Keratinocyte (primary cell): ENCODE results near the gene ARL15. TPM values are rescaled to one million over a fixed set of nuclear protein-coding genes. Genes with fewer than 3 reads are reported as not detected.

Source experiments
- DNase-seq: peaks from one replicate; pipeline ENCODE4 v3.0.0-alpha.2; 2011; ENCODE audit warnings: low read depth, missing footprints, low spot score
- FAIRE-seq: peaks from 2 replicates; lab custom pipeline; 2011; peaks lifted over from hg19 to GRCh38; lab: Jason Lieb, UNC
- H2AFZ ChIP-seq: 2 replicates; pipeline ENCODE4 v1.6.0; 2012; ENCODE audit warnings: low read length, control low read depth, inconsistent platforms; ENCODE audit not compliant: control insufficient read depth
- H3K27ac ChIP-seq: 2 replicates; pipeline ENCODE4 v1.5.1; 2011; ENCODE audit warnings: low read length; ENCODE audit not compliant: control insufficient read depth, insufficient read depth
- H3K27me3 ChIP-seq: 3 replicates; pipeline ENCODE4 v1.6.0; 2011; ENCODE audit warnings: low read length; ENCODE audit not compliant: control insufficient read depth, insufficient read depth; ENCODE audit errors: extremely low read depth
- H3K36me3 ChIP-seq, 2 experiments: 2 replicates in 1 of 2; 3 replicates in 1 of 2; pipeline ENCODE4 v1.5.1; 2011; ENCODE audit warnings: low read length in 2 of 2, mild to moderate bottlenecking in 1 of 2; ENCODE audit not compliant: control insufficient read depth in 2 of 2, insufficient read depth in 2 of 2; ENCODE audit errors: extremely low read depth in 1 of 2
- H3K4me1 ChIP-seq: 3 replicates; pipeline ENCODE4 v1.5.1; 2011; ENCODE audit warnings: low read length; ENCODE audit not compliant: control insufficient read depth, insufficient read depth; ENCODE audit errors: extremely low read depth
- H3K4me2 ChIP-seq: 3 replicates; pipeline ENCODE4 v1.6.0; 2011; ENCODE audit warnings: low read depth, low read length; ENCODE audit not compliant: control insufficient read depth, insufficient read depth; ENCODE audit errors: extremely low read depth
- H3K4me3 ChIP-seq, 3 experiments: fragments of 200-600 bp in 1 of 3; sonication (generic) in 1 of 3; 2 replicates in 2 of 3; 3 replicates in 1 of 3; pipeline ENCODE4 v1.5.1; 2011 to 2016; ENCODE audit warnings: low read length in 3 of 3, mild to moderate bottlenecking in 3 of 3, control low read depth in 2 of 3, inconsistent platforms in 1 of 3, low read depth in 1 of 3, mixed read lengths in 1 of 3, mixed run types in 1 of 3, moderate library complexity in 1 of 3; ENCODE audit not compliant: control insufficient read depth in 2 of 3, insufficient read depth in 2 of 3; ENCODE audit errors: extremely low read depth in 1 of 3
- H3K79me2 ChIP-seq: 2 replicates; pipeline ENCODE4 v1.6.0; 2012; ENCODE audit warnings: low read length; ENCODE audit not compliant: control insufficient read depth, insufficient read depth
- H3K9ac ChIP-seq: 3 replicates; pipeline ENCODE4 v1.6.0; 2011; ENCODE audit warnings: low read length; ENCODE audit not compliant: control insufficient read depth, insufficient read depth; ENCODE audit errors: extremely low read depth
- H3K9me1 ChIP-seq: 3 replicates; pipeline ENCODE4 v1.6.0; 2011; ENCODE audit warnings: low read length; ENCODE audit not compliant: control insufficient read depth, insufficient read depth; ENCODE audit errors: extremely low read depth
- H3K9me3 ChIP-seq: 2 replicates; pipeline ENCODE4 v1.5.1; 2012; ENCODE audit warnings: low read depth, low read length; ENCODE audit not compliant: control insufficient read depth
- H4K20me1 ChIP-seq: 3 replicates; pipeline ENCODE4 v1.6.0; 2011; ENCODE audit warnings: low read length; ENCODE audit not compliant: control insufficient read depth, insufficient read depth; ENCODE audit errors: extremely low read depth
- EZH2 ChIP-seq: IDR thresholded peaks from one replicate; pipeline ENCODE4 v1.6.1; 2012; ENCODE audit warnings: inconsistent platforms, mild to moderate bottlenecking, low read length, moderate library complexity
- dilution Hi-C: fragments of 300-500 bp; cut with MboI; formaldehyde crosslinking; loops from one replicate; pipeline ENCODE4 v1.7.0; 2020; ENCODE audit warnings: low sequenced_read_pairs; ENCODE audit not compliant: extremely low pct_ligation_motif_present
- polyA plus RNA-seq, 5 experiments: library from polyadenylated mRNA; depleted of rRNA in 3 of 5; stranded (reverse) in 3 of 5; stranded (forward) in 1 of 5; unstranded in 1 of 5; fragments of >200 nt; gene quantifications; 1 replicate in 1 of 5; 2 replicates in 3 of 5; 3 replicates in 1 of 5; pipeline versions ENCODE4 v1.2.1 to v1.2.3, GENCODE V29; 2011 to 2012; ENCODE audit warnings: missing spikeins in 2 of 5, low read depth in 1 of 5, low replicate concordance in 1 of 5
- TF ChIP-seq, protein P1 (sequence below), 3 experiments: IDR thresholded peaks in 1 of 3; conservative IDR thresholded peaks in 1 of 3; optimal IDR thresholded peaks in 1 of 3; 2 replicates in 2 of 3; 3 replicates in 1 of 3; pipeline versions ENCODE3 to v1.5.1; 2011; ENCODE audit warnings: low read length in 3 of 3, mild to moderate bottlenecking in 3 of 3, moderate library complexity in 2 of 3, control low read depth in 1 of 3, inconsistent platforms in 1 of 3; ENCODE audit not compliant: insufficient read depth in 2 of 3; ENCODE audit errors: extremely low read depth in 1 of 3

The ARL15 gene
- polyA plus RNA-seq, 1 donor (not counting 4 experiments of a cell fraction or from before 2014, with no cell fraction given): 19.7 TPM

DNA sequence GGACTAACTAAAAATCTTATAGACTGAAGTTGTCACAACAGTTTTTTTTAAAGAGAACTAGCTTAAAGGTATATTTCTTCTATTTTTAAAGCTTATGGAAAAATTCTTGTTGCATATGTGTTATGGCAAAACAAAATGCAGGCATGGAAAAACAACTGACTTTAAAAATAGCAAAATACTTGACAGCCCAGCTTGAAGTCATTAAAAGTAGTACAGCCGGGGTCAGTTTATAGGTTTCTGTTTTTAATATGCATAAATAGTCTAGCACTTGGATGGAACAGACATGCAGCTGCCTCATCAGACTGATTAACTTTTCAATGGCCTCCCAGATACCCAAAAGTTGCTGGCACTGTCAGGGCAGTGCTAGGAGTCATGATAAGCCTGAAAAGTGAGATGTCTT is 22.3 kb upstream of the ARL15 start:
- DNase-seq: no peak
- no peak for FAIRE-seq

DNA sequence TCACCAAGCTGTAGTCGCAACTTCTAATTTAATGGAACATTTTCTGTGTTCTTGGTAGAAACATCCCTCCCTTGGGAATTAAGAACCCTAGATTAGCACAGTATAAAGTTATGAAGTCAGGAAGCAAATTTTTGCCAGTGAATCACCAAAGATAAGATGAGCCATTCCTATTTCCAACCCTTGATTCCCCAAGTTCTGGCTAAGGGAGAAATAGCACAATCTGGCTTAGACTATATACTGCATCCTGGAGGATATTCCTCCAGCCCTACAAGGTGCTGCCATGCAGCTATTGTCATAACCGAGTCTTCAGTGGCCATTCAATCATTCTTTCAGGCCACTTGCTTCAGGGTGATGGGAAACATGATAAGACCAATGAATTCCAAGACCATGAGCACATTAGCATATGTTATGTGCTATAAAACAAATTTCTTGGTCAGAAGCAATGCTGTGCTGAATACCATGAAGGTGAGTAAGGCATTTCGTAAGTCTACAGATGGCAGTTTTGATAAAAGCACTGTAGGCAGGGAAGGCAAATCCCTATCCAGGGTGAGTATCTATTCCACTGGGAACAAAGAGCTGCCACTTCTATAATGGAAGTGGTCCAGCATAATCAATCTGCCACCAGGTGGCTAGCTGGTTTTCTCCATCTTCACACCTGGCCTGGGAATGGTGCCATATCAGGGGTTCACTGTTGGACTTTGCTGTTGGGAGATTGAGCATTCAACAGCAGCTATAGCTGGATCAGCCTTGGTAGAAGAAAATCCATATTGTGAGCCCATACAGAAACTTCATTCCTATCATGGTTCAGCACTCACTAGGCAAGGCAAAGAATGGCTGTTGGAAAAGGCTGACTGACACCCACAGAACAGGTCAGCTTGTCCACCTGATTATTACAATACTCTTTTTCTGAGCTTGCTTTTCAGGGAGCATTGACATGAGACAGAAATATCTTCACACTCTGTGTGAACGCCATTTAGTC is 19.6 kb upstream of the ARL15 start:
- Histone ChIP-seq H3K4me1 (peaks cover 17% of the 10 kb centered on the region), H2AFZ (no peak overlapping the region), H4K20me1 (no peaks in the 10 kb centered on the region), H3K27me3 (no peaks in the 10 kb centered on the region), H3K36me3 (no peaks in the 10 kb centered on the region), H3K9me3 (no peaks in the 10 kb centered on the region), H3K79me2 (no peaks in the 10 kb centered on the region), H3K27ac (peak overlapping the region; percentile 33), H3K9ac (no peak overlapping the region), H3K4me2 (peak overlapping the region; percentile 22), H3K4me3 (no peak overlapping the region), H3K9me1 (no peaks in the 10 kb centered on the region)
- dilution Hi-C loops: no loop called here
- FAIRE-seq: peak; percentile 96
- peak; percentile 77 for DNase-seq
- TF ChIP-seq EZH2: no peak
- TF ChIP-seq, protein P1, sequence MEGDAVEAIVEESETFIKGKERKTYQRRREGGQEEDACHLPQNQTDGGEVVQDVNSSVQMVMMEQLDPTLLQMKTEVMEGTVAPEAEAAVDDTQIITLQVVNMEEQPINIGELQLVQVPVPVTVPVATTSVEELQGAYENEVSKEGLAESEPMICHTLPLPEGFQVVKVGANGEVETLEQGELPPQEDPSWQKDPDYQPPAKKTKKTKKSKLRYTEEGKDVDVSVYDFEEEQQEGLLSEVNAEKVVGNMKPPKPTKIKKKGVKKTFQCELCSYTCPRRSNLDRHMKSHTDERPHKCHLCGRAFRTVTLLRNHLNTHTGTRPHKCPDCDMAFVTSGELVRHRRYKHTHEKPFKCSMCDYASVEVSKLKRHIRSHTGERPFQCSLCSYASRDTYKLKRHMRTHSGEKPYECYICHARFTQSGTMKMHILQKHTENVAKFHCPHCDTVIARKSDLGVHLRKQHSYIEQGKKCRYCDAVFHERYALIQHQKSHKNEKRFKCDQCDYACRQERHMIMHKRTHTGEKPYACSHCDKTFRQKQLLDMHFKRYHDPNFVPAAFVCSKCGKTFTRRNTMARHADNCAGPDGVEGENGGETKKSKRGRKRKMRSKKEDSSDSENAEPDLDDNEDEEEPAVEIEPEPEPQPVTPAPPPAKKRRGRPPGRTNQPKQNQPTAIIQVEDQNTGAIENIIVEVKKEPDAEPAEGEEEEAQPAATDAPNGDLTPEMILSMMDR (optimal IDR thresholded peaks at IDR 0.05 in 1 of 3, IDR thresholded peaks at IDR 0.05 in 1 of 3, conservative IDR thresholded peaks at IDR 0.05 in 1 of 3; ENCODE audit: extremely low read depth in 1 of 3, insufficient read depth in 2 of 3, low read length in 3 of 3): peak in 1 of 3 experiments; percentile 36

More for the DNA sequence above, 22.3 kb upstream of the ARL15 start:
- Histone ChIP-seq H3K9me1 (no peaks in the 10 kb centered on the region), H3K36me3 (no peaks in the 10 kb centered on the region), H3K9ac (no peak overlapping the region), H3K27ac (no peak overlapping the region), H3K4me2 (no peak overlapping the region), H3K79me2 (no peaks in the 10 kb centered on the region), H3K4me1 (peaks cover 17% of the 10 kb centered on the region), H4K20me1 (no peaks in the 10 kb centered on the region), H3K4me3 (no peak overlapping the region), H3K27me3 (no peaks in the 10 kb centered on the region), H3K9me3 (no peaks in the 10 kb centered on the region), H2AFZ (no peak overlapping the region)
- TF ChIP-seq, protein P1 (optimal IDR thresholded peaks at IDR 0.05 in 1 of 3, IDR thresholded peaks at IDR 0.05 in 1 of 3, conservative IDR thresholded peaks at IDR 0.05 in 1 of 3; ENCODE audit: extremely low read depth in 1 of 3, insufficient read depth in 2 of 3, low read length in 3 of 3): no peak
- TF ChIP-seq EZH2: no peak
- dilution Hi-C loops: no loop called here
